Neuronal stem cell (in vitro differentiated cells): ENCODE results near the gene SERGEF.

Source experiments
- DNase-seq: peaks from one replicate; pipeline ENCODE4 v3.0.0-alpha.2; 2013; ENCODE audit warnings: low spot score
- H2AFZ ChIP-seq: one replicate; pipeline ENCODE4 v1.6.1; 2013; ENCODE audit warnings: mild to moderate bottlenecking, low read length, inconsistent platforms
- H2AK5ac ChIP-seq: 2 replicates; pipeline ENCODE4 v1.6.1; 2013; ENCODE audit warnings: low read depth, mild to moderate bottlenecking, inconsistent platforms, low read length, moderate library complexity, mixed read lengths
- H2BK120ac ChIP-seq: 2 replicates; pipeline ENCODE4 v1.6.1; 2013; ENCODE audit warnings: low read depth, mild to moderate bottlenecking, inconsistent platforms, low read length, moderate library complexity, mixed read lengths
- H2BK12ac ChIP-seq: one replicate; pipeline ENCODE4 v1.6.1; 2013; ENCODE audit warnings: low read length, inconsistent platforms
- H2BK15ac ChIP-seq: 2 replicates; pipeline ENCODE4 v1.6.1; 2013; ENCODE audit warnings: mild to moderate bottlenecking, low read length, inconsistent platforms, mixed read lengths
- H2BK5ac ChIP-seq: one replicate; pipeline ENCODE4 v1.6.1; 2013; ENCODE audit warnings: inconsistent platforms, mild to moderate bottlenecking, low read length, moderate library complexity
- H3K14ac ChIP-seq: one replicate; pipeline ENCODE4 v1.6.1; 2013; ENCODE audit warnings: low read length, inconsistent platforms
- H3K18ac ChIP-seq: 2 replicates; pipeline ENCODE4 v1.6.1; 2013; ENCODE audit warnings: low read length, inconsistent platforms
- H3K23ac ChIP-seq: 2 replicates; pipeline ENCODE4 v1.6.1; 2013; ENCODE audit warnings: low read depth, mild to moderate bottlenecking, mixed read lengths, low read length, inconsistent platforms; ENCODE audit not compliant: poor library complexity
- H3K27ac ChIP-seq: replicated peaks from 3 replicates; pipeline ENCODE4 v1.5.1; 2013; ENCODE audit warnings: low read length, inconsistent platforms
- H3K27me3 ChIP-seq, 3 experiments: 2 replicates each; pipeline ENCODE4 v1.6.1; 2013; ENCODE audit warnings: low read length in 3 of 3, mild to moderate bottlenecking in 2 of 3, inconsistent platforms in 1 of 3, low read depth in 1 of 3, mixed read lengths in 1 of 3, moderate library complexity in 1 of 3; ENCODE audit not compliant: control insufficient read depth in 3 of 3, insufficient read depth in 3 of 3
- H3K36me3 ChIP-seq, 2 donors: replicated peaks in 1 of 2; 2 replicates each; pipeline ENCODE4 v1.6.1; 2013; ENCODE audit warnings: low read length in 2 of 2; ENCODE audit not compliant: control insufficient read depth in 2 of 2, insufficient read depth in 2 of 2
- H3K4ac ChIP-seq: 2 replicates; pipeline ENCODE4 v1.6.1; 2013; ENCODE audit warnings: inconsistent platforms, mild to moderate bottlenecking, low read length, moderate library complexity
- H3K4me1 ChIP-seq, 2 donors: 1 replicate in 1 of 2; 2 replicates in 1 of 2; pipeline ENCODE4 v1.6.1; 2013; ENCODE audit warnings: low read length in 2 of 2, low read depth in 1 of 2; ENCODE audit not compliant: control insufficient read depth in 2 of 2, insufficient read depth in 1 of 2
- H3K4me2 ChIP-seq: one replicate; pipeline ENCODE4 v1.6.1; 2013; ENCODE audit warnings: mild to moderate bottlenecking, low read length, inconsistent platforms; ENCODE audit not compliant: insufficient read depth, poor library complexity, severe bottlenecking
- H3K4me3 ChIP-seq, 2 donors: 2 replicates each; pipeline ENCODE4 v1.5.1; 2013; ENCODE audit warnings: low read length in 2 of 2, mild to moderate bottlenecking in 2 of 2, inconsistent platforms in 1 of 2, moderate library complexity in 1 of 2
- H3K79me1 ChIP-seq: one replicate; pipeline ENCODE4 v1.6.1; 2013; ENCODE audit warnings: low read depth, mild to moderate bottlenecking, inconsistent platforms, low read length, moderate library complexity
- H3K9ac ChIP-seq: one replicate; pipeline ENCODE4 v1.6.1; 2013; ENCODE audit warnings: mild to moderate bottlenecking, low read depth, low read length, inconsistent platforms; ENCODE audit not compliant: poor library complexity
- H3K9me3 ChIP-seq, 2 donors: replicated peaks in 1 of 2; 2 replicates each; pipeline versions ENCODE3 to v1.6.1; 2013; ENCODE audit warnings: low read length in 2 of 2, mild to moderate bottlenecking in 2 of 2, inconsistent platforms in 1 of 2, low read depth in 1 of 2, mixed read lengths in 1 of 2, moderate library complexity in 1 of 2; ENCODE audit not compliant: control insufficient read depth in 2 of 2, insufficient read depth in 1 of 2
- H4K8ac ChIP-seq: one replicate; pipeline ENCODE4 v1.6.1; 2013; ENCODE audit warnings: low read depth, mild to moderate bottlenecking, inconsistent platforms, low read length, moderate library complexity
- H4K91ac ChIP-seq: one replicate; pipeline ENCODE4 v1.6.1; 2013; ENCODE audit warnings: low read length, low read depth, mild to moderate bottlenecking, inconsistent platforms; ENCODE audit not compliant: poor library complexity
- WGBS, 2 donors: extraction: QIAGEN DNeasy Blood & Tissue Kit; methylation state at CpG; one replicate each; pipeline ENCODE4 v1.1.7; 2013; ENCODE audit warnings: missing lambda C conversion rate in 2 of 2, mixed read lengths in 1 of 2; ENCODE audit not compliant: insufficient read length in 2 of 2, insufficient replicate concordance in 1 of 2; ENCODE audit errors: extremely low coverage in 2 of 2; 5-methylcytosine and 5-hydroxymethylcytosine counted together

Gene SERGEF

DNA sequence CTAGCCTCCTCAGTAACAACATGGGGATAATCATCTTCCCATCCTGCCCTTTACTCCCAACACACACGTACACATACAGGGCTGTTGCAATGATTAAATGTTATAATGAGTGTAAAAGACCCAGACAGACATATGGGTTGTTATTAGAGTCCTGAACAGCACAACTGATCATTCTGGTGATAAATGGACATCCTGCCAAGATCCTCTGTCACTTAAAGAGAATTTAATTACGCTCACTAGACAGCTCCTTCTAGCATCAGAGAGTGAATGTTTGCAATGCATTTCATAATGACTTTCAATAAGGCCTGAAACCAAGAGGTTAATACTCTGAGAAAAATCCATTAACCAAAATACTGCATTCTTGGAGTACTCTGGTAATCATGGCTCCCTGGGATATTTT is 162.5 kb downstream of the SERGEF start:
- Histone ChIP-seq H2BK5ac (no peak overlapping the region), H3K27ac (no peak overlapping the region), H4K8ac (no peak overlapping the region), H3K36me3 (no peaks in the 10 kb centered on the region), H2AFZ (no peak overlapping the region), H3K4me1 (peaks cover 0 to 4% of the 10 kb centered on the region in 2 donors), H3K9ac (no peak overlapping the region), H3K23ac (no peak overlapping the region), H4K91ac (no peak overlapping the region), H3K4me3 (no peak overlapping the region), H2AK5ac (no peak overlapping the region), H3K18ac (no peak overlapping the region), H3K4ac (no peak overlapping the region), H3K79me1 (no peaks in the 10 kb centered on the region), H3K14ac (no peak overlapping the region), H2BK15ac (no peak overlapping the region), H3K9me3 (no peaks in the 10 kb centered on the region), H3K4me2 (no peak overlapping the region), H2BK120ac (no peak overlapping the region), H2BK12ac (no peak overlapping the region), H3K27me3 (no peaks in the 10 kb centered on the region)
- no peak for DNase-seq
- WGBS, 2 donors, result no CpG with 5 or more reads among the region's 2 CpGs

DNA sequence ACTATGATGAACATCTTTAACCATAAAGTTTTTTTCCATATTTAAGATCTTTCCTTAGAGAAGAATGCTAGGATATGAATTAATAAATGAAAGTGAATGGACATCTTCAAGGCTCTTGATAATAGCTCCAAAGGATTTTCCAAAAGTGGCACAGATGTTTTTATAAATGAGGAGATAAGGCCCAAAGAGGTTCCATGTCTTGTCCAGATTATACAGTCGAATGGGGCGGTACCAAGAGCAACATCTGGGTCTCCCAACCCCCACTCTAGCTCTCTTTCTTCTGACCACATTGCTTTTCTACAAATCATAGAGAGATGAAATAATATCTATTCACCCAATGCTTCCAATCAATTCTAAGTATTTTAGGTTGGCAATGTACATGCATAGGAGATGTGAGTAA is 164.1 kb downstream of the SERGEF start:
- Histone ChIP-seq H3K23ac (no peak overlapping the region), H3K36me3 (no peaks in the 10 kb centered on the region), H2BK120ac (no peak overlapping the region), H2BK5ac (no peak overlapping the region), H3K79me1 (no peaks in the 10 kb centered on the region), H2AFZ (no peak overlapping the region), H3K18ac (no peak overlapping the region), H3K27me3 (no peaks in the 10 kb centered on the region), H3K27ac (no peak overlapping the region), H3K4ac (no peak overlapping the region), H3K4me1 (peaks cover 0 to 4% of the 10 kb centered on the region in 2 donors), H3K14ac (no peak overlapping the region), H3K4me2 (no peak overlapping the region), H3K9me3 (no peaks in the 10 kb centered on the region), H2BK15ac (no peak overlapping the region), H4K8ac (no peak overlapping the region), H4K91ac (no peak overlapping the region), H3K4me3 (no peak overlapping the region), H2AK5ac (no peak overlapping the region), H3K9ac (no peak overlapping the region), H2BK12ac (no peak overlapping the region)
- no peak for DNase-seq
- WGBS, 2 donors, result no CpG with 5 or more reads among the region's 2 CpGs

DNA sequence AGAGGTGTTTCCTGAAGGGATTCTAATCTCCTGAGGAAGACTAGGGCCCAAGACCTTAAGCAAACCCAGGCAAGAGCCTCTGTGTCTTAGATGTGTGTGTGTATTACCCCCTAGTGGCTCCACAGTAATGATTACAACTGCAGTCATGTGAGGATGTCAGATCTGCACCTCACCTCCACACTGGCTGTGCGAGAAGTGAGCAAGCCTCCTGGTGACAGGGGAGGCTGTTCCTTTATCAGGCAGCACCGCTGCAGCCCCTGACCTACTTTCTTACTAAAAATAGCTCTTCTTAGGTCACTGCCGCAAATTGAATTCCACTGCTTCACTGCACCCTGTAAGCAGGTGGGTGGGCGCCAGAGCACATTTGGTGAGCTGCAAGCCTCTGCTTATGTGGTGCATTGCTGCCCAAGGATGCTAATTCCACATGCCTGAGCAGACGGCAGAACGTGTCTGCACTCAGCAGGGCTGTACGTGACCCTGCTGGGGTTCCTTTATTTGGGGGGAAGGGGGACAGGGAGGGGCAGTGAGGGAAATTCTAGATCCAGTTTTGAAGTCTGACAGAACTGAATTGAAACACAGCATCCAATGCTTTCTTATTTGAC is 165.9 kb downstream of the SERGEF start:
- no peak overlapping the region for H3K4me2 ChIP-seq
- H2BK15ac ChIP-seq, result no peak overlapping the region
- H4K91ac ChIP-seq, result no peak overlapping the region
- H3K9ac ChIP-seq, result no peak overlapping the region
- H3K4me1 ChIP-seq, result peaks cover 0 to 4% of the 10 kb centered on the region in 2 donors
- H3K27ac ChIP-seq, result peak overlapping the region; percentile 6
- DNase-seq, result peak; percentile 4
- H2BK12ac ChIP-seq, result no peak overlapping the region
- no peak overlapping the region for H3K4me3 ChIP-seq
- no peaks in the 10 kb centered on the region for H3K27me3 ChIP-seq
- H3K79me1 ChIP-seq, result no peaks in the 10 kb centered on the region
- no peak overlapping the region for H2BK5ac ChIP-seq
- no peak overlapping the region for H3K14ac ChIP-seq
- no peaks in the 10 kb centered on the region for H3K36me3 ChIP-seq
- H3K9me3 ChIP-seq, result no peaks in the 10 kb centered on the region
- H2BK120ac ChIP-seq, result no peak overlapping the region
- H2AFZ ChIP-seq, result no peak overlapping the region
- no peak overlapping the region for H3K23ac ChIP-seq
- no CpG with 5 or more reads among the region's 7 CpGs for WGBS, 2 donors
- H2AK5ac ChIP-seq, result no peak overlapping the region
- H4K8ac ChIP-seq, result no peak overlapping the region
- no peak overlapping the region for H3K4ac ChIP-seq
- H3K18ac ChIP-seq, result peak overlapping the region; percentile 64

DNA sequence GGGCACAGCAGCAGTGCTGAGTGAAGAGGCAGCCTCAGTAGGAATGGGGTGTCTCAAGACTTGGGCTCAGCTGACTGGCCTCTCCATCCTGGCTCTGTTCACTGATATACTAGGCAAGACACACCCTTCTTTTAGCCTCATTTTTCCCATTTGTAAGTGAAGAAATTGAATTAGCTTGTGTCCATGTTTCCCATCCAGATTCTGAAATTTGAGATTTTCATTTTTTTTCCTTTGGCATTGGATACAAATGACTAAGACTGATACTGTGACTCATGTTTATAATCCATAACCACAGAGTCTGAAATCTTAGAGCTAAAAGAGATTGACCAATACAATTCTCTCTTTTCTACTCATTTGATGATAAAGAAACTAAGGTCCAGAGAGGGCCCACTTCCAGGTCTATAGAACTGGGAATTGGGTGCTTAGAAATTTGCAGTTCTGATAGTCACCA is 167.4 kb downstream of the SERGEF start:
- no peak overlapping the region for H3K4ac ChIP-seq
- H3K27me3 ChIP-seq, result no peaks in the 10 kb centered on the region
- H3K79me1 ChIP-seq, result no peaks in the 10 kb centered on the region
- peaks cover 0 to 4% of the 10 kb centered on the region in 2 donors for H3K4me1 ChIP-seq
- H3K9ac ChIP-seq, result no peak overlapping the region
- no peak overlapping the region for H4K91ac ChIP-seq
- H3K36me3 ChIP-seq, result no peaks in the 10 kb centered on the region
- H3K27ac ChIP-seq, result no peak overlapping the region
- no peak overlapping the region for H2AFZ ChIP-seq
- H2BK15ac ChIP-seq, result no peak overlapping the region
- no peak overlapping the region for H2BK5ac ChIP-seq
- DNase-seq, result no peak
- H3K9me3 ChIP-seq, result no peaks in the 10 kb centered on the region
- no peak overlapping the region for H3K4me3 ChIP-seq
- H2BK12ac ChIP-seq, result no peak overlapping the region
- H3K18ac ChIP-seq, result no peak overlapping the region
- no peak overlapping the region for H2BK120ac ChIP-seq
- no peak overlapping the region for H2AK5ac ChIP-seq
- no peak overlapping the region for H3K4me2 ChIP-seq
- H4K8ac ChIP-seq, result no peak overlapping the region
- H3K23ac ChIP-seq, result no peak overlapping the region
- H3K14ac ChIP-seq, result no peak overlapping the region
